H9 (cell line): ENCODE results near the gene ARMC2. TPM values are rescaled to one million over a fixed set of nuclear protein-coding genes. Genes with fewer than 3 reads are reported as not detected.

Experiments used
- DNase-seq: peaks from one replicate; pipeline ENCODE4 v3.0.0-alpha.2; 2017
- H2AFZ ChIP-seq: one replicate; pipeline ENCODE4 v1.6.1; 2013; ENCODE audit warnings: mild to moderate bottlenecking, low read length, control low read depth, moderate library complexity
- H2AK5ac ChIP-seq: 2 replicates; pipeline ENCODE4 v1.6.1; 2013; ENCODE audit warnings: low read length, control low read depth, mixed read lengths; ENCODE audit not compliant: insufficient read length
- H2BK120ac ChIP-seq: one replicate; pipeline ENCODE4 v1.6.1; 2013; ENCODE audit warnings: low read depth, mild to moderate bottlenecking, low read length, control low read depth, inconsistent platforms; ENCODE audit not compliant: poor library complexity, severe bottlenecking
- H2BK12ac ChIP-seq: 2 replicates; pipeline ENCODE4 v1.6.1; 2013; ENCODE audit warnings: low read length, control low read depth, mixed read lengths, low read depth; ENCODE audit not compliant: insufficient read length
- H2BK15ac ChIP-seq: 2 replicates; pipeline ENCODE4 v1.6.1; 2013; ENCODE audit warnings: low read depth, low read length, control low read depth
- H2BK20ac ChIP-seq: one replicate; pipeline ENCODE4 v1.6.1; 2013; ENCODE audit warnings: low read depth, mild to moderate bottlenecking, low read length, control low read depth, inconsistent platforms; ENCODE audit not compliant: poor library complexity, severe bottlenecking
- H2BK5ac ChIP-seq: 2 replicates; pipeline ENCODE4 v1.6.1; 2013; ENCODE audit warnings: low read length, control low read depth, mixed read lengths; ENCODE audit not compliant: insufficient read length
- H3K14ac ChIP-seq: 2 replicates; pipeline ENCODE4 v1.6.1; 2013; ENCODE audit warnings: low read length, control low read depth; ENCODE audit not compliant: insufficient read depth
- H3K18ac ChIP-seq: 2 replicates; pipeline ENCODE4 v1.6.1; 2013; ENCODE audit warnings: low read depth, mild to moderate bottlenecking, mixed read lengths, low read length, control low read depth; ENCODE audit not compliant: insufficient read length
- H3K23ac ChIP-seq: 2 replicates; pipeline ENCODE4 v1.6.1; 2013; ENCODE audit warnings: low read length, control low read depth, mixed read lengths, low read depth; ENCODE audit not compliant: insufficient read length
- H3K23me2 ChIP-seq: 2 replicates; pipeline ENCODE4 v1.6.1; 2013; ENCODE audit warnings: low read depth, mild to moderate bottlenecking, mixed read lengths, low read length, control low read depth; ENCODE audit not compliant: insufficient read length, poor library complexity, severe bottlenecking
- H3K27ac ChIP-seq: 2 replicates; pipeline ENCODE4 v1.5.1; 2013; ENCODE audit warnings: low read length, control low read depth, mixed read lengths, low read depth; ENCODE audit not compliant: insufficient read length
- H3K27me3 ChIP-seq: 2 replicates; pipeline ENCODE4 v1.6.1; 2013; ENCODE audit warnings: low read length, control low read depth, inconsistent platforms; ENCODE audit not compliant: insufficient read depth
- H3K4ac ChIP-seq: 2 replicates; pipeline ENCODE4 v1.6.1; 2013; ENCODE audit warnings: low read depth, mild to moderate bottlenecking, control low read depth, inconsistent platforms, low read length, moderate library complexity
- H3K4me1 ChIP-seq: 2 replicates; pipeline ENCODE4 v1.6.1; 2013; ENCODE audit warnings: low read length, control low read depth, inconsistent platforms; ENCODE audit not compliant: insufficient read depth
- H3K4me2 ChIP-seq: 2 replicates; pipeline ENCODE4 v1.6.1; 2013; ENCODE audit warnings: low read length, control low read depth, mixed read lengths; ENCODE audit not compliant: insufficient read length, insufficient read depth
- H3K56ac ChIP-seq: 2 replicates; pipeline ENCODE4 v1.6.1; 2013; ENCODE audit warnings: low read depth, mild to moderate bottlenecking, mixed read lengths, low read length, control low read depth; ENCODE audit not compliant: insufficient read length
- H3K79me1 ChIP-seq: 2 replicates; pipeline ENCODE4 v1.6.1; 2013; ENCODE audit warnings: low read depth, mild to moderate bottlenecking, moderate library complexity, low read length, control low read depth, inconsistent platforms; ENCODE audit not compliant: insufficient read depth, poor library complexity, severe bottlenecking
- H3K79me2 ChIP-seq: 2 replicates; pipeline ENCODE4 v1.6.1; 2013; ENCODE audit warnings: low read length, control low read depth, inconsistent platforms; ENCODE audit not compliant: insufficient read depth
- H3K9ac ChIP-seq: 2 replicates; pipeline ENCODE4 v1.6.1; 2013; ENCODE audit warnings: low read length, control low read depth, mixed read lengths; ENCODE audit not compliant: insufficient read length; ENCODE audit errors: extremely low read depth
- H3K9me3 ChIP-seq: one replicate; pipeline ENCODE4 v1.6.1; 2013; ENCODE audit warnings: low read depth, low read length, inconsistent platforms; ENCODE audit not compliant: control insufficient read depth
- H3T11ph ChIP-seq: one replicate; pipeline ENCODE4 v1.6.1; 2013; ENCODE audit warnings: mild to moderate bottlenecking, low read length, control low read depth, inconsistent platforms
- H4K20me1 ChIP-seq: one replicate; pipeline ENCODE4 v1.6.1; 2013; ENCODE audit not compliant: control insufficient read depth, insufficient read length, insufficient read depth
- H4K5ac ChIP-seq: 2 replicates; pipeline ENCODE4 v1.6.1; 2013; ENCODE audit warnings: low read depth, mild to moderate bottlenecking, mixed read lengths, low read length, control low read depth; ENCODE audit not compliant: insufficient read length
- H4K8ac ChIP-seq: replicated peaks from 2 replicates; pipeline ENCODE4 v1.6.1; 2013; ENCODE audit warnings: low read length, control low read depth, mixed read lengths, low read depth; ENCODE audit not compliant: insufficient read length
- H4K91ac ChIP-seq: 2 replicates; pipeline ENCODE4 v1.6.1; 2013; ENCODE audit warnings: low read depth, mild to moderate bottlenecking, moderate library complexity, mixed read lengths, low read length, control low read depth; ENCODE audit not compliant: insufficient read length
- H3K27ac Mint-ChIP-seq, 3 experiments: 2 replicates in 2 of 3; 3 replicates in 1 of 3; pipeline ENCODE4 v1.8.0; 2020 to 2021; ENCODE audit warnings: mixed read lengths in 3 of 3, mild to moderate bottlenecking in 1 of 3, moderate library complexity in 1 of 3
- H3K27me3 Mint-ChIP-seq: 2 replicates; pipeline ENCODE4 v1.8.0; 2021; ENCODE audit warnings: low read depth, mild to moderate bottlenecking, moderate library complexity, mixed read lengths
- H3K36me3 Mint-ChIP-seq, 3 experiments: 2 replicates in 2 of 3; 3 replicates in 1 of 3; pipeline ENCODE4 v1.8.0; 2020 to 2021; ENCODE audit warnings: low read depth in 3 of 3, mixed read lengths in 3 of 3; ENCODE audit not compliant: insufficient read depth in 1 of 3
- H3K4me1 Mint-ChIP-seq, 2 experiments: 2 replicates each; pipeline ENCODE4 v1.8.0; 2020; ENCODE audit warnings: mixed read lengths in 2 of 2
- H3K4me3 Mint-ChIP-seq, 2 experiments: 2 replicates in 1 of 2; 3 replicates in 1 of 2; pipeline ENCODE4 v1.8.0; 2020 to 2021; ENCODE audit warnings: mild to moderate bottlenecking in 2 of 2, mixed read lengths in 2 of 2, moderate library complexity in 1 of 2
- H3K9me3 Mint-ChIP-seq, 2 experiments: 2 replicates in 1 of 2; 3 replicates in 1 of 2; pipeline ENCODE4 v1.8.0; 2020; ENCODE audit warnings: mild to moderate bottlenecking in 2 of 2, mixed read lengths in 2 of 2, moderate library complexity in 1 of 2
- CTCF ChIP-seq: fragments of 200-600 bp; sonication (generic); conservative IDR thresholded peaks from 3 replicates; pipeline ENCODE4 v1.8.0; 2021; ENCODE audit warnings: antibody characterized with exemption, mild to moderate bottlenecking
- WGBS: extraction: QIAGEN DNeasy Blood & Tissue Kit; methylation state at CpG from one replicate; pipeline ENCODE4 v1.1.7; 2013; ENCODE audit warnings: missing lambda C conversion rate, low lambda C conversion rate, mixed read lengths; ENCODE audit not compliant: insufficient read length; ENCODE audit errors: extremely low coverage; 5-methylcytosine and 5-hydroxymethylcytosine counted together
- total RNA-seq: library from RNA; stranded (reverse); gene quantifications from 2 replicates; pipeline ENCODE4 v1.2.1, GENCODE V29; 2021

The ARMC2 gene
- total RNA-seq, 1 experiment from 2014 or later: 2.8 TPM

- Histone ChIP-seq H4K8ac (no peak overlapping the region), H2AFZ (no peak overlapping the region), H3K4me1 (no peaks in the 10 kb centered on the region), H4K20me1 (no peaks in the 10 kb centered on the region), H3K4me2 (no peak overlapping the region), H2BK5ac (no peak overlapping the region), H2AK5ac (no peak overlapping the region), H3K79me2 (no peaks in the 10 kb centered on the region), H2BK20ac (no peak overlapping the region), H3K9me3 (no peaks in the 10 kb centered on the region), H3K79me1 (no peaks in the 10 kb centered on the region), H3K14ac (no peak overlapping the region), H3K23ac (no peak overlapping the region), H2BK12ac (no peak overlapping the region), H3K4ac (no peak overlapping the region), H3K18ac (no peak overlapping the region), H4K91ac (no peak overlapping the region), H3K9ac (no peak overlapping the region), H3T11ph (no peak overlapping the region), H3K56ac (no peak overlapping the region), H3K27me3 (no peaks in the 10 kb centered on the region), H2BK120ac (no peak overlapping the region), H3K27ac (no peak overlapping the region), H2BK15ac (no peak overlapping the region), H3K23me2 (no peaks in the 10 kb centered on the region), H4K5ac (no peak overlapping the region)
- TF ChIP-seq CTCF: no peak
- Mint-ChIP-seq H3K27ac (no peak overlapping the region), H3K4me3 (no peak overlapping the region), H3K27me3 (no peaks in the 10 kb centered on the region), H3K36me3 (peaks cover 2 to 52% (median 26%) of the 10 kb centered on the region in 3 experiments; a peak in 5 of 7 replicates), H3K4me1 (no peaks in the 10 kb centered on the region), H3K9me3 (no peaks in the 10 kb centered on the region)
- no peak for DNase-seq
- WGBS: no CpG with 5 or more reads among the region's 3 CpGs
Measured at GRCh38 chr6:108989700-108990099, 141.5 kb downstream of the ARMC2 start.
